ENCODE results near the gene KRT23.

Gene KRT23

GRCh38 chr17:40950176-40950575 is 12.7 kb upstream of the KRT23 start:
- TF ChIP-seq CTCF (IDR thresholded peaks at IDR 0.05; ENCODE audit: low read depth, low read length): no peak
- Histone ChIP-seq H3K9me3 (ENCODE audit: severe bottlenecking) (no peaks in the 10 kb centered on the region), H3K27me3 (ENCODE audit: insufficient read depth, low read depth, severe bottlenecking) (no peaks in the 10 kb centered on the region), H3K36me3 (no peaks in the 10 kb centered on the region), H3K27ac (no peak overlapping the region), H3K4me3 (ENCODE audit: low read depth, low read length) (no peak overlapping the region)
- no peak for DNase-seq

- Histone ChIP-seq H3K9me3 (ENCODE audit: severe bottlenecking) (no peaks in the 10 kb centered on the region), H3K36me3 (no peaks in the 10 kb centered on the region), H3K27me3 (ENCODE audit: insufficient read depth, low read depth, severe bottlenecking) (no peaks in the 10 kb centered on the region), H3K4me3 (ENCODE audit: low read depth, low read length) (no peak overlapping the region), H3K27ac (no peak overlapping the region)
- no peak for DNase-seq
- TF ChIP-seq CTCF (IDR thresholded peaks at IDR 0.05; ENCODE audit: low read depth, low read length): no peak
Observed at GRCh38 chr17:40949418-40949817, 12.0 kb upstream of the KRT23 start.

GRCh38 chr17:40947929-40948328 is 10.5 kb upstream of the KRT23 start:
- no peaks in the 10 kb centered on the region for H3K27me3 ChIP-seq (ENCODE audit: insufficient read depth, low read depth, severe bottlenecking)
- no peak for TF ChIP-seq CTCF (IDR thresholded peaks at IDR 0.05; ENCODE audit: low read depth, low read length)
- no peak overlapping the region for H3K4me3 ChIP-seq (ENCODE audit: low read depth, low read length)
- no peak overlapping the region for H3K27ac ChIP-seq
- DNase-seq: no peak
- H3K9me3 ChIP-seq (ENCODE audit: severe bottlenecking): peaks cover 2% of the 10 kb centered on the region
- H3K36me3 ChIP-seq: no peaks in the 10 kb centered on the region

GRCh38 chr17:40945414-40945813 is 8.0 kb upstream of the KRT23 start:
- H3K36me3 ChIP-seq: no peaks in the 10 kb centered on the region
- H3K27me3 ChIP-seq (ENCODE audit: insufficient read depth, low read depth, severe bottlenecking): no peaks in the 10 kb centered on the region
- H3K27ac ChIP-seq: no peak overlapping the region
- no peak for DNase-seq
- TF ChIP-seq CTCF (IDR thresholded peaks at IDR 0.05; ENCODE audit: low read depth, low read length): no peak
- no peak overlapping the region for H3K4me3 ChIP-seq (ENCODE audit: low read depth, low read length)
- peaks cover 4% of the 10 kb centered on the region for H3K9me3 ChIP-seq (ENCODE audit: severe bottlenecking)

GRCh38 chr17:40944531-40944930 is 7.1 kb upstream of the KRT23 start:
- Histone ChIP-seq H3K4me3 (ENCODE audit: low read depth, low read length) (no peak overlapping the region), H3K36me3 (no peaks in the 10 kb centered on the region), H3K27ac (no peak overlapping the region; the same call in 1 of the 2 replicates), H3K9me3 (ENCODE audit: severe bottlenecking) (peaks cover 4% of the 10 kb centered on the region), H3K27me3 (ENCODE audit: insufficient read depth, low read depth, severe bottlenecking) (no peaks in the 10 kb centered on the region)
- no peak for DNase-seq
- TF ChIP-seq CTCF (IDR thresholded peaks at IDR 0.05; ENCODE audit: low read depth, low read length): no peak

GRCh38 chr17:40942553-40942952 is 5.1 kb upstream of the KRT23 start:
- no peaks in the 10 kb centered on the region for H3K27me3 ChIP-seq (ENCODE audit: insufficient read depth, low read depth, severe bottlenecking)
- TF ChIP-seq CTCF (IDR thresholded peaks at IDR 0.05; ENCODE audit: low read depth, low read length): no peak
- H3K36me3 ChIP-seq: no peaks in the 10 kb centered on the region
- H3K4me3 ChIP-seq (ENCODE audit: low read depth, low read length): no peak overlapping the region
- no peak for DNase-seq
- H3K9me3 ChIP-seq (ENCODE audit: severe bottlenecking): peaks cover 4% of the 10 kb centered on the region
- no peak overlapping the region for H3K27ac ChIP-seq

All from WERI-Rb-1 (cell line).